ENCODE measurements around the gene OPCML. TPM values are rescaled to one million over a fixed set of nuclear protein-coding genes. Genes with fewer than 3 reads are reported as not detected.

Gene OPCML
- polyA plus RNA-seq, 5 donors: 0.76 to 4.7 (median 1.5) TPM

DNA sequence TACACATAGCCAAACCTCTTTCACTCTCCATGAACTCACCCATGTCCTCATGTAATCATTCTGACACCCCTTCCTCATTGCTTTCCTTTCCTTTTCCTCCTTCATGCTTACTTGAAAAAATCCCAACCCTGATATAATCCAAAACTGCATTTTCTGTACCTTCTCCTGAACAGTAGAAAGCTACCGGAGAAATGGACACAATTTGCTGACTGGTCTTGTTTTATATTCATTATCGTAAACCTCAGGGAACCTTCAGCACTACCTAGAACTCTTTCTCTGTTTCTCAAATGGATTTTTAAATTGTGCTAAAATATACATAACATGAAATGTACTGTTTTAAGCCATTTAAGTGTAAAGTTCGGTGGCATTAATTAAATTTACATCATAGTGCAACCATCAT lies 1165.0 kb downstream of the OPCML start:
- no peak for DNase-seq

DNA sequence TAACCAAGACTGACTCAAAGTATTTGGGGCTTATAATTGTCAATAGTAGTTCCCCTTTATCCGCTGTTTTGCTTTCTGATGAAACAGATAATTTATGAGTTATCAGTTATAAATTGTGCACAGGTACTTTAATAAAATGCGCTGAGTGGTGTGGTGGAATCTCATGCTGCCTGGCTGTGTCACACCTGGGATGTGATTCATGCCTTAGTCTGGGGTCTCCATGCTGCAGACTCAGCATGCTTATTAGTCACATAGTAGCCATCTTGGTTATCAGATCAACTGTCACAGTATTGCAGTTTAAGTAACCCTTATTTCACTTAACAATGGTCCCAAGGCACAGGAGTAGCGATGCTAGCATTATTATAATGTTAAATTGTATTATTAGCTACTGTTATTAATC lies 1166.7 kb downstream of the OPCML start:
- DNase-seq: no peak

Data from right lung (tissue), 5 donors.